HG03558 (cell line): ENCODE measurements around the gene LIMCH1.

Source experiments
- ATAC-seq: cut with Tn5 transposase; IDR thresholded peaks from one replicate; pipeline ENCODE4 v1.9.1; 2021; ENCODE audit warnings: moderate number of reproducible peaks; ENCODE audit not compliant: unreplicated experiment; ENCODE audit errors: extremely low read depth

LIMCH1 gene

DNA sequence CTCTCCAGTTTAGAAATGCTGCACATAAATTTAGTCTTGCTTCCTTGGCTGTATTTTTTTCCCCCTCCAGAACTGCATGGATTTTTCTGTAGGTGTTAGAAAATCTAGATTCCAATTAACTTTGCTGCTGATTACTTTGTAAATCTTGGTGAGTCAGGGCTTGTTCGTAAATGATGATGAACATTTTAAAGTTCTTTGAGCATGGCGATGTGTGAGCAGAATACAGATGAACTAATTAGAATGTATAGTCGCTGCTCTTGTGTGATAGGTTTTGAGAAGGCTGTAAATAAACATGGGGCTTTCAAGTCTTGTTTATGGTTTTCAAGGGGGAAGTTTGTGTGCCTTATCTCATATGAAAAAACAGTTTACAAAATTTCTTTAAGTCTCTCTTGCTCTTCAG is 23.3 kb downstream of the LIMCH1 start:
- ATAC-seq = no peak

- no peak for ATAC-seq
These were observed 29.2 kb downstream of the LIMCH1 start for GRCh38 chr4:41567186-41567585.

DNA sequence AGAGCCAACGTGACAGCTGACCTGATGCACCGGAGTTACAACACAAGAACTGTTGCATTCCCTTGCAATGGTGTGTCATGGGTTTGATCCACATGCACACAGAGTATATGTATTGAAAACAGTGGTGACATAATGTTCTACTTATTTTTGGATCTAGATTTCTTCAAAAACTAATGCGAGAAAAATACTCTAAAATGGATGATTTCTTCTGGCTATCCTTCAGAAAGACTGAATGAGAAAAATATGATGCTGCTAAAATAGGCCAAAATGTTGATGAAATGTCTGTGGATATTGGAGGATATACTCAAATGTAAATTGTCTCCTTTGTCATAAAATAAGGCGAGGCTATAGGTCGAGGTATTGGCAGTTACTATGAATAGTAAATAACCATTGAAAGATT is 30.4 kb downstream of the LIMCH1 start:
- no peak for ATAC-seq

DNA sequence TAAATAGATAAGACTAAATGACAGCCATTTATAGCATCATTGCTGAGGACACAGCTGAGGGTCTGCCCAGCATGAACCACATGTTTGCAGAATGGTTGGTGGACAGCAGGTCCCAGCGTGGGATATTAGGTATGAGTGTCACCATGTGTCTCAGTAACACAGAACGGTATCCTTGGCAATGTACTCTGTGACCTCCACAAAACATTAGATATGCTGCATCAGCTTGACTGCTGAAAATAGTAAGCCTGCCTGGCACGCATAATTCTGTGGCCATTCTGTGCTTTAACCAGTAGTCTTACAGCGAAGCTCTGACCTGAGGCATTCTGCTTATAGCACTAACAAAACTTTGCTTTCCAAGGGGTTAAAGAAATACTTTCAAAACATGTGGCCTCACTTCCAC is 32.0 kb downstream of the LIMCH1 start:
- no peak for ATAC-seq

GRCh38 chr4:41571422-41571821 is 33.5 kb downstream of the LIMCH1 start:
- ATAC-seq = no peak

DNA sequence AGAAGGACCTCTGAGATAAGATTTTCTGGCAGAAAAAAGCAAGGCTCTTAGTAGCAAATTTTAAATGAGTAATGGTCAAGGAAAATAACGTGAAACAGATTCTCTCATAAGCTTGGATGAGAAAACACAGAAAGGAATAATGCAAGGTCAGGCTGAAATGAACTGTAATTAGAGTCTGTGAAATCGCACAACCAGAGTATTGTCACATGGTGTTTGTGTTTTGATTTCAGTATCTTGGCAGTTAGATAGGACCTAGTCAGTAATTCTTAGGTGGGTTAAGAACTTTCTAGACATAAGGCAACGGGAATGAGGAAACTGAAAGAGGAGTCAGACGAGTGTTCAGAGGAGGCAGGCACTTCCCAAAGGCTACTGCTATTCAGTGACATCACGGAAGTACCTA is 34.6 kb downstream of the LIMCH1 start:
- ATAC-seq = no peak

DNA sequence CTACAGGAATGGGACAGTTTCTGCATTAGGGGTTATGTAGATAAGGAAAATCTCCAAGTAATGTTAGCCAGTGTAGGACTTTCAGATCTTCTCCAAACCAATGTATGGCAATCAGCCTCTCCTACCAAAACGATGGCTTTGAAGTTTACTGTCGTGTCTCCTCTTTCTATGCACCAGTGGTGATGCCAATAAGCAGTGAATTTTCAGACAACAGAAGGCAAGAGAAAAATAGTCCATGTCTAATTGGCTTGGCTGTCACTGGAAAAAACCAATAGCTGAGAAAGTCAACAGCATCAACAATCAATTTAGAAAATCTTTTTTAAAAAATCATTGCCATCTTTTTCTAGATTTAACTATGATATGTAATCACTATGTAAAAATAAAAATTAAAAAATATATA is 35.0 kb downstream of the LIMCH1 start:
- ATAC-seq = no peak

DNA sequence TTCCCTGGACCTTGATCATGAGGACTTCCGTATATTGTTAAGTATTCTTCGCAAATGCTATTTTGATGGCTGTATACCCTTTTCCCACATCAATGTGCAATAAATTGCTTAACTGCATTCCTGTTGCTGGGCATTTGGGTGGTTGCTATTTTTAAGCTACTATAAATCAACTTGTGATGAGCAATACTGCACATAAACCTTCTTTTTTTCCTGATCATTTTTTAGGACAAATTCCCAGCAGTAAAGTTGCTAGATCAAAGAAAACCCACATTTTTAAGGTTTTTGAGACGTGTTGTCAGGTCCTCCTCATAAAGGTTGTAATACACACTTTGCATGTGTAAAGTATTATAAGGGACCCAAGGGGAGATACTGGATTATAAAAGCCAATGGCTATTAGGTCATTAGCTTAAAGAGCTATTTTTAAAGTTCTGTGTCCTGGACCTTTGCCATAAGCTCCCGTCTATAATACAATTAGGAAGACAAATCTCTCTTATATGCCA is 35.6 kb downstream of the LIMCH1 start:
- no peak for ATAC-seq

- no peak for ATAC-seq
These were observed 37.2 kb downstream of the LIMCH1 start for GRCh38 chr4:41575207-41575606.

DNA sequence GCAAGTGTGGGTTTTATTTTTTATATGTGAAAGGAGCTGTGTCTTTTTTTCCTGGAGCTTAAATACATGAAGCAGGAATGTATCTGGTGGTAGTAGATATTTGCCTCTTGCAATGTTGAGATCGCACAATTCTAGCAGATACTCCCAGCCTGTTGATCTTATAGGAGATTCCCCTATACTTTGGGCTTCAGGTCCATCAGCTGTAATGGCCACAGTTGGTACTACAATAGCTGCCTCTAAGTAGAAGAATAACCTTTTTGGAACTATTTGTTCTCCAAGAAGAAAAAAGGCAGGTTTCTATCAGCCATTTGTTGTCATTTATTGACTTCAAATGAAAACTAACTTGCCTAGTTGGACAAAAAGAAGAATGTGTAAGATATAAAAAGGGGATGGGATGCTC is 37.7 kb downstream of the LIMCH1 start:
- ATAC-seq = no peak

GRCh38 chr4:41579043-41579442 is 41.1 kb downstream of the LIMCH1 start:
- no peak for ATAC-seq

DNA sequence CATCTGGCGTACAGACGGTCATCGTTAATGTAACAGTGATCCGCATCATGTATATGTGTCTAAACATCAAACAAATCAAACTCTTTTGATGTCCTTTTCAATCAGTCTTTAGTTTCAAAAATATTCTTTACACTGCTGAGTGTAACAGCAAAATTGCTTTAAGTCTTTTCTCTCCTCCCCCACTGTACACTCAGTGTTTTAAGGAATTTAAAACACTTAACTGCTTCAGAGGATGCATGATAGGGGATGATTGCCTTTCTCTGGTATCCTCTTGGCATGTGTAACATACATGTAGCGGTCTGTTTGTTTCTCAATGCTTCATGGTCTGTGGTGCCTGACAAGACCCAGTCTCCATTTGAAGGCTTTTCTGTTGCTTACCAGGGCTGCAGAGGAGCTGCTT is 41.6 kb downstream of the LIMCH1 start:
- ATAC-seq = no peak

GRCh38 chr4:41580007-41580406 is 42.0 kb downstream of the LIMCH1 start:
- ATAC-seq = no peak

DNA sequence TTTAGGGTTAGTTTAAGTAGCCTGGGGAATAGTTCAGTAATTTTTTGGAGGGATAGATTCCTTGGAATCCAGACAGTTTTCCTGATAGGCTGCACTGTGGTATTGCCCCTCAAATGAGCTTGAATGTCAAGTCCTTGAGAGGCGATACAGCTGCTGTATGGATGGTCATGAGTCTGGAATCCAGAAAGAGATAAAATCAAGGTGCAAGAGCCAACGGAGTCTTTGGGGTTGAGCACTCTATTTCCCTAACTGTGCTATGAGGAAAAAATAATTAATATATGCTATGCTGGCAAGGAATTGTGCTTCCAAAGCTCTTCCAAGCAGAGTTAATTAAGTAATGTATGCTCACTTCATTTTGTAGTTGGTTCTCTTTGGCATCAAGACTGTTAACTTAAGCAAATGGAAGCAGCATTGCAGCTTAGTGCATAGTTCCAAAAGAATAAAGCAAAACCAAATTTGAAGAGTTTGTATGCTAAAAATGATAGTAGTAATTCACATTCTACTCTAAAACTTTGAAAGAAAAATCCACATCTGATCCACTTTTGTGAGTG is 48.8 kb downstream of the LIMCH1 start:
- ATAC-seq = no peak

GRCh38 chr4:41587286-41587685 is 49.3 kb downstream of the LIMCH1 start:
- ATAC-seq = no peak

DNA sequence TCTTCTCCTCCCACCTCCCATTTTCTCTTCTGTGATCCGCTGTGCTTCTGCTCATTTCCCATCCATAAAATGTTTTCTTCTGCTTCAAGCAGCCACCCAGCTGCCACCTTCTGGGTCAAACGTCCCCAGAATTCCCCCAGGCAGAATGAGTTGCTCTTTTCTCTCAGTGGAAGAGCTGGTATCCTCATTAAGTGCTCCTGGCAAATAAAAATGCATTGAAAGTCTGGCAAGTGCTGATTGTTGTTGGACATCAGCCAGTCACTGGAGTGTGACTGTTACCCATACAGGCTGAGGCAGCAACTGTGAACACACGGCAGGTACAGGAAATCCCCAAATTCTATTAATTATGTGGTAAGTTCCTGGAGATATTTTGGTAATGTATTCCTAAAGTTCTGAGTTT is 52.6 kb downstream of the LIMCH1 start:
- no peak for ATAC-seq

DNA sequence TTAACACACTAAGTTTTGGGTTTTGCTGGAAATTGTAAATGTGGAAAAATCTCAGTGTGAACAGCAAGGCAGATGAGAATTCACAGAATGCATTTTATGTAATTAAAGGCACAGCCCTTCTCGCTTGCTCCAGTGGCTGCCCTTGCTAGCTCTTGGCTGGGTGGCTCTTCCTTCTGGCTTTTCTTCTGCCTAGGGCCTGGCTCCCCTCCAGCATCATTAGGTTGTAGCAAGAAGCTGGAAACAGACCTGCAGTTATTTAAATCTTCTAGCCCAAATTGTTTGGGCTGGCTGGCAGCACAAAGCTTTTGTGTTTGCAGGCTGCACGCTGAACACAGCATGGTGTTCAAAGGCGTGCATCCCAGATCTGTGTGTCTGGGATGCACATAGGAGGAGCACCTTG is 56.5 kb downstream of the LIMCH1 start:
- ATAC-seq = no peak

- no peak for ATAC-seq
These were observed 59.5 kb downstream of the LIMCH1 start for GRCh38 chr4:41597494-41597893.

- ATAC-seq = no peak
These were observed 60.6 kb downstream of the LIMCH1 start for GRCh38 chr4:41598580-41598979.

GRCh38 chr4:41599192-41599786 is 61.3 kb downstream of the LIMCH1 start:
- no peak for ATAC-seq

GRCh38 chr4:41600243-41600912 is 62.4 kb downstream of the LIMCH1 start:
- no peak for ATAC-seq

DNA sequence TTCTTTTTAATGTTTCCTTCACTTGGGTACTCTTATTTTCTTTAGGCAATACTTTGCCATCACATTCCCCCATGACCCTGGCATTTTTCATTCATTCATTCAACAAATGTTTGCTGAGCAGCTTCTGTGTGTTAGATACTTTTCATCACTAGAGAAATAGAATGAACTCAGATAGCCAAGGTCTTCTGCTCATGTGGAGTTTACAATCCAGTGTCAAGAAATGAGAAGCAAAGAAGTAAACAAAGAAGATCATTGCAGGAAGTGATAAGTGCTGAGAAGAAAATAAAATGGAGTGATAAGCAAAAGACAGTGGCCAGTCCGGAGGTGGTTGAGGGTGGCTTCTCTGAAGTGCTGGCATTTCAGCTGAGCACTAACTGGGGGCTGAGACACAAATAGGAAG is 63.1 kb downstream of the LIMCH1 start:
- no peak for ATAC-seq
